Ammon's horn (tissue), 1 donor: Measurements from ENCODE around the gene SMAD6.

Experiments used
- DNase-seq: peaks from one replicate; pipeline ENCODE4 v3.0.0-alpha.2; 2016; ENCODE audit warnings: low spot score

The SMAD6 gene

GRCh38 chr15:66721501-66721937 is 19.5 kb downstream of the SMAD6 start:
- DNase-seq: no peak

GRCh38 chr15:66721954-66722353 is 19.9 kb downstream of the SMAD6 start:
- DNase-seq: no peak

- DNase-seq: no peak
These were observed 20.9 kb downstream of the SMAD6 start for GRCh38 chr15:66722757-66723540.

GRCh38 chr15:66723826-66724731 is 22.0 kb downstream of the SMAD6 start:
- DNase-seq: no peak

- no peak for DNase-seq
These were observed 22.9 kb downstream of the SMAD6 start for GRCh38 chr15:66724732-66725463.

GRCh38 chr15:66725464-66725785 is 23.4 kb downstream of the SMAD6 start:
- no peak for DNase-seq

- DNase-seq: no peak
These were observed 24.4 kb downstream of the SMAD6 start for GRCh38 chr15:66726386-66726785.

- DNase-seq: no peak
These were observed 27.4 kb downstream of the SMAD6 start for GRCh38 chr15:66729331-66729951.

DNA sequence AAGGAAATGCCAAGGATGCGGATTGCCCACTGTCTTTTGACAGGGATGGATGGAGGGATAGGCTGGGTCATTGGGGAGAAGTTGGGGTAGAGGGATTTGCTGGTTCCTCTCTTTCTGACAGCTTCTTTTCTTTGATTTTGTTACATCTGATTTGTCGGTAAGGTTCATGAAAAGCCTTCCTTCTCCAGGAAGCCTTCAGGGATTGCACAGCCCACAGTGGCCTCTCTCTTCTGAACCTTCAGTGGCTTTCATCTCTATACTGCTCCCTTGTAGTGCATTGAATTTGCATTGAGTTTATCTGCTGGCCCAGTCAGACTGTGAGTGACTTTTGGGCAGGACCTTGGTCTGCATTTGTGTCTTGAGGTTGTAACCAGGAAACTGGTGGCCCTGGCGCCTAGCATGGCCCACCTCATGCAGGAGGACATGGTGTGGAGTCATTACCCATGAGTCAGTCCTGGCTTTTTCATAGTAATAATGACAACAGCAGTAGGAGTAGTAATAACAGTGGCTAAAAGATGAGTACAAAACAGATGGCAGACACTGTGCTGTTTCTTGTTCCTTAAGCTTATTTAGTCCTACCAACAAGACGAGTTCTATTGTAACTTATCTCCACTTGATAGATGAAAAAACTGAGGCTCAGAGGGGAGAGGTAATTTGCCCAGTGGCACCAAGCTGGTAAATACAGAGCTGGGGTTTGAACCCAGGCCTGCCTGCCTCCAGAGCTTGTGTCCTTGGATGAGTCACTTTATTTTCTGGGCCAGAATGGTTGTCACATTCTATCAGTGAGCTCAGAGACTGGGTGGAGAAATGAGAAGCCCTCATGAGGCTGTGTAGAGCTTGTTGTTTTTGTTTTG is 28.4 kb downstream of the SMAD6 start:
- DNase-seq: no peak

DNA sequence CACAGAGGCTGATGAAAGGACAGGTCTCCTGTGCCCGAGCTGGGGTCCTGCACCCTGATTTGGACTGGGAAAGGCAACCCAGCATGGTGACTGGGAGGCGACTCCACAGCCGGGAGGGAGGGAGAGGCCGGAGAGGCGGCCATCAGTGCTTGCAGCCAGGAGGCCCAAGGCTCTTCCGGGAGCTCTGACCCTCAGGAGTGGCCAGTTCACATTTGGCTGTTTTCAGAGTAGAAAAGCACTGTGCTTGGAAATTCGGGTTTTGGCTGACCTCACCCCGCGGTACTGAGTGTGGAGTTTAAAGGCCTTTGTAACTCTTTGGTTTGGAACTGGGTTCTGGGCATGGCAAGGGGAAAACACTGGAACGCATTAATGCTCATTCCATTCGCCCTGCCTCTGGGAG is 31.9 kb downstream of the SMAD6 start:
- peak; percentile 65 for DNase-seq

GRCh38 chr15:66734961-66735908 is 33.2 kb downstream of the SMAD6 start:
- no peak for DNase-seq

DNA sequence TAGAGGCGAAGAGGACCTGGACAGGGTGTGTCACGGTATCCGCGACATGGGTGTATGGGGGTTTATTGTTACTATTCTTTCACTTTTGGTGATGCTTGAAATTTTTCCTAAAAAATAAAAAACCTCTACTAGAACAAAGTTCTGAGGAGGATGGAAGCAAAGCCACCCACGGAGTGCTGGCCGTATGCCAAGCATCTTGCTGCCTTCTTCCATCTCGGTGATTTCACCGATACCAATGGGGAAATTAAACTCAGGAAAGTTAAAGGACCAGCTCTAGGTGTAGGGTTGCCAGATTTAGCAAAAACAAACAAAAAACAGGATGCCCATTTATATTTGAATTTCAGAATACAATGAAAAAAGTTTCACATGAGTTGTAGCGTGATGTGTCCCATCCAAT is 33.9 kb downstream of the SMAD6 start:
- DNase-seq: no peak

- DNase-seq: no peak
These were observed 35.4 kb downstream of the SMAD6 start for GRCh38 chr15:66737243-66738010.

- no peak for DNase-seq
These were observed 36.1 kb downstream of the SMAD6 start for GRCh38 chr15:66738116-66738515.

- no peak for DNase-seq
These were observed 36.6 kb downstream of the SMAD6 start for GRCh38 chr15:66738595-66738994.

DNA sequence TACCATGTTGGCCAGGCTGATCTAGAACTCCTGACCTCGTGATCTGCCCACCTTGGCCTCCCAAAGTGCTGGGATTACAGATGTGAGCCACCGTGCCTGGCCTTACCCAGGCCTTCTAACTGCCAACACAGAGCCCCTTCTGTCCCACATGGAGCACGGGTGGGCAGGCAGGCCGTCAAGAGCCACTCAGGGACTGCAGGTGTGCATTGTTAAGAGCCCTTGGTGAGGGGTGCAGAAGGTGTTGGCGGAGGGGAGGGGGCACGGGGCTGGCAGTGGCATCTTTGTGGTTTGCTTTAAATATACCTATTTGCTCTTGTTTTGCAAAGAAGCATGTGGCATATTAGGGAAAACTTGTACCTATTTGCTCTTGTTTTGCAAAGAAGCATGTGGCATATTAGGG is 37.3 kb downstream of the SMAD6 start:
- DNase-seq: no peak

DNA sequence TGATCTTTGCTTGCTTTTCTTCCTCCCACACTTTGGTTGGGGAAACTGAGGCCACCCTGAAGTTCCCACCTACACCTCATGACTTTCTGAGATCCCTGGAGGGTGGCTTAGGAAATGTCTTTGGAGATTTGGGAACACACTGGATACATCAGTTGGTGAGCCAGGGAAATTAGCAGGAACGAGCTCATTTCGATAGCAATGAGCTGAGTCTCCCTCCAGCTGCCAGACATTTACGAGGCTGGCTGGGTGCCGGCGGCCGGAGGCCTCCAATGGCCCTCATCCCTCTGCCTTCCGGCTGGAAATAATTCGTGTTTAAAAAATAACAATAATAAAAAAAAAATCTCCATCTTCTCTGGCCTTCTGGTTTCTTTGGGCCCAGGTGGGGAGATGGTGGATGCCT is 38.8 kb downstream of the SMAD6 start:
- no peak for DNase-seq

DNA sequence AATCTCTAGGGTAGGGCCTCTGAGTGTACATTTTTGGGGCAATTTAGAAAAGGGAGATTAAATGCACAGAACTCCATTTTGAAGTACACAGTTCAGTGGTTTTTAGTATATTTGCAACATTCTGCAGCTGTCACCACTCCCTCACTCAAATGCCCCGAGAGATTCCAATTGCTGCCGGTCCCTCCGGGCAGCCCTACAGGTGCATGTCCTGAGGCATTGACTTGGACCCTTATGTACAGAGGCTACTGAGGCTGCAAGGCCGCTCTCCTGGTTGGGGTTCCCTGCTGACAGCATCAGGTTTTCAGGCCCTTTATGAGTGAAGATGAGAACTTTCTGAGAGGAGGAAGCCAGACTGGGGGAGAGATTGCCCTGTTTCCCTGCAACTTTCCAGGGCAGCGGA is 39.6 kb downstream of the SMAD6 start:
- DNase-seq: no peak

- DNase-seq: no peak
These were observed 40.2 kb downstream of the SMAD6 start for GRCh38 chr15:66742286-66742685.
